T-helper 2 cell treated with Interferon-gamma antibody and Interleukin-4, amounts not matched to agents 100 ng/mL and 5 ng/mL, for 36 hours (primary cell): ENCODE measurements around the gene UBL3. TPM values are rescaled to one million over a fixed set of nuclear protein-coding genes. Genes with fewer than 3 reads are reported as not detected.

ENCODE experiments used
- intact Hi-C: fragments of 100-400 bp; cut with micrococcal nuclease; formaldehyde crosslinking; loops from one replicate; pipeline ENCODE4 v1.15.1; 2023
- total RNA-seq: library from RNA; stranded (reverse); gene quantifications from 2 replicates; pipeline ENCODE4 v1.2.3, GENCODE V29; 2022

The UBL3 gene
- total RNA-seq, 1 donor from 2014 or later: 10.8 TPM

DNA sequence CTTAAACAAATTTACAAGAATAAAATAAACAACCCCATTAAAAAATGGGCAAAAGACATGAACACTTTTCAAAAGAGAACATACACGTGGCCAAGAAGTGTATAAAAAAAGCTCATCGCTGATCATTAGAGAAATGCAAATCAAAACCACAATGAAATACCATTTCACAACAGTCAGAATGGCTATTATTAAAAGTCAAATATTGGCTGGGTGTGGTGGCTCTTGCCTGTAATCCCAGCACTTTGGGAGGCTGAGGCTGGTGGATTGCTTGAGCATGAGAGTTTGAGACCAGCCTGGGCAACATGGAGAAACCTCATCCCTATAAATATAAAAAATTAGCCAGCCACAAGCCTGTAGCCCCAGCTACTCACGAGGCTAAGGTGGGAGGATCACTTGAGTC, 89.9 kb downstream of the UBL3 start:
- intact Hi-C loops: no loop called here

- intact Hi-C loops: no loop called here
Observed at GRCh38 chr13:29758531-29759114, 91.8 kb downstream of the UBL3 start.

DNA sequence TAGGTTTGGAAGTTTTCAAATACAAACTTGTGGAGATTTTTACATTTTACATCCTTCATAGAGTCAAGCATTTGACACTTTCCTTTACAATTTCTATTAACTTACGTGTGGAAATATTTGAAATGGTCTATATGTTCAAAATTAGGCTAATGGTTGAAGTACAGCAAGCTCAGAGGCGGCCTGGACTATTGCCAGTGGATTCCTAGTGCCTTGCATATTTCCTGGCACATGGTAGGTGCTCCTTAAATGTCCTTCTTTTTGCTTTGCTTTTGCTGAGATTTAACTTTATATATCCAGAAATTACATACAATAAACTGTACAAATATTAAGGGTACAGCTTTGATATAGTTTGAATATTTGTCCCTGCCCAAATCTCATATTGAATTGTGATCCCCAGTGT, 93.9 kb downstream of the UBL3 start:
- intact Hi-C loops: no loop called here

- intact Hi-C loops: no loop called here
Observed at GRCh38 chr13:29754473-29754806, 96.0 kb downstream of the UBL3 start.

GRCh38 chr13:29753618-29754472, 96.6 kb downstream of the UBL3 start:
- intact Hi-C loops: no loop called here

GRCh38 chr13:29752175-29752574, 98.2 kb downstream of the UBL3 start:
- intact Hi-C loops: no loop called here

DNA sequence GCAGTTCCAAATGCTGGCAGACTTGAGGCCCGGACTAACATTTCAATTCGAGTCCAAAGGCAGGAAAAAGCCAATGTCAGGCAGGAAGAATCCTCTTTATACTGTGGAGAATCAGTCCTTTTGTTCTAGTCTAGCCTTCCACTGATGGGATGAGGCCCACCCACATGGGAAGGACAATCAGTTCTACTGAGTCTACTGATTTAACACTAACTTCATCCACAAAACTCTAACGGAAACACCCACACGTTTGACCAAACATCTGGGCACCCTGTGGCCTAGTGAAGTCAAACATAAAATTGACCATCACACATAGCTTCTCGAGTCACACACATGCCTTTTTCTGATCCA, 100.3 kb downstream of the UBL3 start:
- intact Hi-C loops: no loop called here

DNA sequence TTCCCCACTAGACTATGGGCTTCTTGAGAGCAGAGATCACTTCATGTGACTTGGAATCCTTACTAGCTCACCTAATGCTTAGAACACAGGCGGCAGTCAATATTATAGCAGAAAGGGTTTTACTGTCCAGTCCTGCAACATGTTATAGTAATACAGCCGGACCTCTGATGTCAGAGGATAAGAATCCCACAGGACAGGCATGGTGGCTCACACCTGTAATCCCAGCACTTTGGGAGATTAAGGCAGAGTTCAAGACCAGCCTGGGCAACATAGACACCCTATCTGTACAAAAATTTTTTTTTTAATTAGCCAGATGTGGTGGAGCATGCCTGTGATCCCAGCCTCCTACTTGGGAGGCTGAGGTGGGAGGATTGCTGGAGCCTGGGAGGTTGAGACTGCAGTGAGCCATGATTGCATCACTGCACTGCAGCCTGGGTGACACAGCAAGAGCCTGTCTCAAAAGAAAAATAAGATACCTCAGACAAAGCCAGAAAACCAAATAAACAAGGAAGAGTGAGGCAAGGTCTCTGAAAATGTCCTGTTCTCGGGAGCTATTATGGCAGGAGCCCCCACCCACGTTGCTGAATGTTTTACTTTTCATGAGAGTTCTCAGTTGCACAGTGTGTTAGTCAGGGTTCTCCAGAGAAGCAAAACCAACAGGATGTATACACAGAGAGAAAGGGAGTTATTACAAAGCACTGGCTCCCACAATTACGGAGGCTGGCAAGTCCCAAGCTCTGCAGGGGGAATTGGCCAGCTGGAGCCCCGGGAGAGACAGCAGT, 100.8 kb downstream of the UBL3 start:
- intact Hi-C loops: no loop called here

- intact Hi-C loops: no loop called here
Observed at GRCh38 chr13:29748097-29748496, 102.3 kb downstream of the UBL3 start.

GRCh38 chr13:29746148-29746677, 104.2 kb downstream of the UBL3 start:
- intact Hi-C loops: no loop called here

GRCh38 chr13:29745704-29746103, 104.7 kb downstream of the UBL3 start:
- intact Hi-C loops: no loop called here

- intact Hi-C loops: no loop called here
Observed at GRCh38 chr13:29743201-29743786, 107.1 kb downstream of the UBL3 start.

DNA sequence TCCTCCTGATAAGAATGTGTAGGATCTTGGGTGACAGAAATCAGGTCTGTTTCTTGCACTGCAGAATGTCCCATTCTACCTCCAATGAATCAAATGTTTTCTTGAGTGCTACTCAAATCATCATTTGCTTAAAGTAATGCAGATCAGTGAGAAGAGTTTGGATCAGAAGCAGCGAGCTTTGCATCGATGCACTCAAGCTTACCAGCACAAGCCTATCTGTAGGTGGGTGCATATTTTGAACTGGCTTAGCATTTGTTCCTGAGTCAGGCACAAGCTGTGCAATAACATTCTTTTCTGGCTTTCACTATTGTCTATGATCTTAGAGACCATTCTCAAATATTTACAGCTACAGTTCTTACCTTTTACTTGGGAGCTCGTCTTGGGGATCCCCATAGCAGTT, 109.5 kb downstream of the UBL3 start:
- intact Hi-C loops: no loop called here

- intact Hi-C loops: no loop called here
Observed at GRCh38 chr13:29737061-29737460, 113.4 kb downstream of the UBL3 start.

- intact Hi-C loops: no loop called here
Observed at GRCh38 chr13:29733147-29733611, 117.2 kb downstream of the UBL3 start.

DNA sequence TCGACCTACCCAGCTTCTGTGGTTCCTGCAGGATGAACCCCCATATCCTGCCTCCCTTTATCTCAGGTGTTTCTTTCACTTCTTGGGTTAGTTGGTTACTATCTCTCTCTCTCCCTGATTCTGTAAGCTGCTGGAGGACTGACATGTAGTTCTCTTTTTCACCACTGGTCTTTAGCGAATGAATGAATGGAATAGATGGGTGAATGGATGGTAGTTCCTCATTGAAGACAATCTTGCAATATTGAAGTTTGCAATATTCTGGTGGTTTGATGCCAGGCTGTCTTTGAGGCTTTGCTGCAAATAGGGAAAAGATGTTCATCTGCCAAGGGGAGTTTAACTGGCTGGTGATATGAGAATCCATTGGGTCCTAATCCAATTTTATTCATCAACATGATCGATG, 120.2 kb downstream of the UBL3 start:
- intact Hi-C loops: no loop called here

DNA sequence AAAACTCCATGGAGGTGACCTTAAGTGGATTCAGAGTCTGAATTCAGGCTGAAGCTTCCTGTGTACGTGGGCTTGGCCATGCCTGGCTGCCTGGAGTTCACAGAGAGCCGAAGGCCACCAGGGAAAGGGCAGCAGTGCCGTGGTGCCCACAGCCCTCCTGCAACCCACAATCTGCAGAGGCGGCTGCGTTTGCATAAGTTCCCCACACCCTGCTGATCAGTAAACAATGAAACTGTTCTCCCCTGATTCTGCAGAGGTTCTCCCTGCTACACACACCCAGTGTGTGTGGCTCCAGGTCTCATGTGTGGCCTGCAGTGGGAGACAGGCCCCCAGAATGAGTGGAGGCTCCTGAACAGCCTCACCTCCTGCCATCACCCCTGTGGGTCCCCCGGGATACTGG, 128.0 kb downstream of the UBL3 start:
- intact Hi-C loops: no loop called here

DNA sequence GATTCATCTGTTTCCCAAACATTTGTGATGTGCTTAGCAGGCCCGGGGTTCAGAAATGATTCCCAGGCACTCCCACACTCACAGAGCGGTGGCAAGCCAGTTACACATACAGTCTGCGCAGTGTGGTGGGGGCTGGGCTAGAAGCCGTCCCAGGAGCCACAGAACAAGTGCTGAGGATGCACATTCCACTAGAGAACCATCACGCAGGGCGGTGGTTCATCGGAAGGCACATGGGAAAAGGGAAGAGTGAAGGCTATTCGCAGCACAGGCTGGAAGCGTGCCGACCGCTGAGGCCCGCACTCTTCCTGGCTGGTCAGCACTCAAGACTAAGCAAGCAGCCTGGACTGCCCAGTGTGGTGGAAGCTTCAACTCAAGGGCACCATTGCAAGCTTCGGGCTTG, 128.7 kb downstream of the UBL3 start:
- intact Hi-C loops: no loop called here

GRCh38 chr13:29718694-29719093, 131.7 kb downstream of the UBL3 start:
- intact Hi-C loops: loop anchor here (10.0 kb wide), 1 partner anchor 396 kb away; no protein-coding TSS in a partner anchor

GRCh38 chr13:29716493-29716892, 133.9 kb downstream of the UBL3 start:
- intact Hi-C loops: loop anchor here (10.0 kb wide), 1 partner anchor 398 kb away; no protein-coding TSS in a partner anchor
